Stimulated activated naive B cell treated with anti-CD40 and anti-IgM and Interleukin-4, amounts not matched to agents 10 μg/mL and 1 μg/mL and 100 μg/mL, for 72 hours (primary cell): Measurements from ENCODE around the gene ARL8A.
"Not testable (repeated sequence)": the region's sequence is repeated elsewhere in the genome, so short reads cannot be mapped to it uniquely, and the experiment has no call there.

Experiments used
- ATAC-seq, 2 donors: fragments of 150-1000 bp; cut with Tn5 transposase; replicated peaks; 2 replicates each; pipeline ENCODE4 v1.10.0; 2021; ENCODE audit warnings: moderate library complexity in 1 of 2
- DNase-seq: peaks from one replicate; pipeline ENCODE4 v3.0.0; 2021
- H3K27ac Mint-ChIP-seq: one replicate; pipeline ENCODE4 v1.8.0; 2022; ENCODE audit warnings: mild to moderate bottlenecking, mixed read lengths
- H3K27me3 Mint-ChIP-seq, 2 donors: one replicate each; pipeline ENCODE4 v1.8.0; 2022; ENCODE audit warnings: mixed read lengths in 2 of 2
- H3K36me3 Mint-ChIP-seq, 2 donors: one replicate each; pipeline ENCODE4 v1.8.0; 2022; ENCODE audit warnings: mixed read lengths in 2 of 2, mild to moderate bottlenecking in 1 of 2
- H3K4me1 Mint-ChIP-seq, 2 donors: one replicate each; pipeline ENCODE4 v1.8.0; 2022; ENCODE audit warnings: mixed read lengths in 2 of 2, mild to moderate bottlenecking in 1 of 2
- H3K4me3 Mint-ChIP-seq, 2 donors: one replicate each; pipeline ENCODE4 v1.8.0; 2022; ENCODE audit warnings: mild to moderate bottlenecking in 2 of 2, mixed read lengths in 2 of 2, moderate library complexity in 1 of 2
- H3K9me3 Mint-ChIP-seq, 2 donors: one replicate each; pipeline ENCODE4 v1.8.0; 2022; ENCODE audit warnings: mixed read lengths in 2 of 2, mild to moderate bottlenecking in 1 of 2

ARL8A gene

DNA sequence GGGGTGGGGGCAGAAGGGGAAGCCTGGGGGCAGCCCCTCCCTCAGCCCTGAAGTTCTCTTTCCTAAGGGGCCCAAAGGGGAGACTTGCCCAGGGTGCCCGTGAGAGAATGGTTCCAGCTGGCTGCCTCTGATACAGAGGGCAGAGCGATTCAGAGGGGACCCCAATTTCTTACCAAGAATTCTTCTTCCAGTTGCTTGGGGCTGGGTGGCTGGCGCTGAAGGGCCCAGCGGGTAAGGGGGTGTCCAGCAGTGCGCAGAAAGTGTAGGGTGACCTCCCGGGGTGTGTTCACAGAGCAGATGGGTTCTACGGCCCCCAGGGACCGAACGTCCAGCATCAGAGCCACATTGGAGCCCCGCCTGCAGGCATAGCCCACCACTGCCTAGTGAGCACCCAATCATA lies 13.4 kb upstream of the ARL8A start:
- DNase-seq (no peak), ATAC-seq (no peak)
- H3K9me3 Mint-ChIP-seq = no peaks in the 10 kb centered on the region
- no peak overlapping the region for H3K27ac Mint-ChIP-seq
- H3K4me3 Mint-ChIP-seq = no peak overlapping the region
- H3K4me1 Mint-ChIP-seq = peaks cover 43 to 65% of the 10 kb centered on the region in 2 donors
- no peaks in the 10 kb centered on the region for H3K27me3 Mint-ChIP-seq
- peaks cover 38 to 48% of the 10 kb centered on the region in 2 donors for H3K36me3 Mint-ChIP-seq

DNA sequence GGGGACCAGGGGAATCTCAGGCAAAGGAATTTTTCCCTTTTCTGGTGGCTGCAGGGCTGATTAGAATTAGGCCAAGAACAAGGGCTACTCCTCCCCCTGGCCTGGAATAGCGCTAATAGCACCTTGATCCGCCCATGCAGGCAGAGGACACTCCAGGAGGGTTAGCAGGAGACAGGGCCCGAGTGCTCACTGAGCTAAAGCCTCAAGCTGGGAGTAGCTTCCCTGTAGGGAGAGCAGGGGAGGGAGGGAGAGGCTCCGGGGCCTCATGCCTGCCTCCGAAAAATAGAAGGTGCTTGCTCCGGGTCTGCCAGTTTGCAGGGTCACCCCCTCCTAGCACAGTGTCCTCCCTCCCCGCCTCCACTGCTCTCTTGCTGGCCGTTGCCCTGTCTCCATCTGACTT lies 12.1 kb upstream of the ARL8A start:
- peaks cover 31 to 52% of the 10 kb centered on the region in 2 donors for H3K4me1 Mint-ChIP-seq
- H3K36me3 Mint-ChIP-seq = peaks cover 44 to 55% of the 10 kb centered on the region in 2 donors
- H3K9me3 Mint-ChIP-seq = no peaks in the 10 kb centered on the region
- H3K27ac Mint-ChIP-seq = no peak overlapping the region
- H3K4me3 Mint-ChIP-seq = no peak overlapping the region
- ATAC-seq = no peak
- no peaks in the 10 kb centered on the region for H3K27me3 Mint-ChIP-seq
- DNase-seq = no peak

DNA sequence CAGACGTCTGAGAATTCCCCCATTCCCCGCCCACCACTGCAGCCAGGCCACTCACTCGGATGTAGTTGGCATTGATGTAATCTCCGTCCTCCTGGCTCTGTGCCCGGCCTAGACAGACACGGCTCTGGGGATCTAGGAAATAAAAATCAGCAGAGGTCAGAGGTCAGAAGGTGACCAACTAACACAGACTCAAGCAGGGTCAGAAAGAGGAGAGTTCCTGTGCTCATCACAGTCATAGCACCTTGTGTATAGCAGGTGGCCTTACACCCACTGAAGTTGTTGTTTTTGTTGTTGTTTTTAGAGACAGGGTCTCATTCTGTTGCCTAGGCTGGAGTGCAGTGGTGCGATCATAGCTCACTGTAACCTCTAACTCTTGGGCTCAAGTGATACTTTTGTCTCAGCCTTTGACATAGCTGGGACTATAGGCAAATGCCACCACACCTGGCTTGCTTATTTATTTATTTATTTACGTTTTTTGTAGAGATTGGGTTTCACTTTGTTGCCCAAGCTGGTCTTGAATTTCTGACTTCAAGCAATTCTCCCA lies 11.0 kb upstream of the ARL8A start:
- no peak for DNase-seq
- Mint-ChIP-seq H3K27ac (no peak overlapping the region), H3K4me1 (peaks cover 25 to 42% of the 10 kb centered on the region in 2 donors), H3K4me3 (no peak overlapping the region), H3K27me3 (no peaks in the 10 kb centered on the region), H3K9me3 (no peaks in the 10 kb centered on the region), H3K36me3 (peaks cover 52 to 64% of the 10 kb centered on the region in 2 donors)
- no peak for ATAC-seq

DNA sequence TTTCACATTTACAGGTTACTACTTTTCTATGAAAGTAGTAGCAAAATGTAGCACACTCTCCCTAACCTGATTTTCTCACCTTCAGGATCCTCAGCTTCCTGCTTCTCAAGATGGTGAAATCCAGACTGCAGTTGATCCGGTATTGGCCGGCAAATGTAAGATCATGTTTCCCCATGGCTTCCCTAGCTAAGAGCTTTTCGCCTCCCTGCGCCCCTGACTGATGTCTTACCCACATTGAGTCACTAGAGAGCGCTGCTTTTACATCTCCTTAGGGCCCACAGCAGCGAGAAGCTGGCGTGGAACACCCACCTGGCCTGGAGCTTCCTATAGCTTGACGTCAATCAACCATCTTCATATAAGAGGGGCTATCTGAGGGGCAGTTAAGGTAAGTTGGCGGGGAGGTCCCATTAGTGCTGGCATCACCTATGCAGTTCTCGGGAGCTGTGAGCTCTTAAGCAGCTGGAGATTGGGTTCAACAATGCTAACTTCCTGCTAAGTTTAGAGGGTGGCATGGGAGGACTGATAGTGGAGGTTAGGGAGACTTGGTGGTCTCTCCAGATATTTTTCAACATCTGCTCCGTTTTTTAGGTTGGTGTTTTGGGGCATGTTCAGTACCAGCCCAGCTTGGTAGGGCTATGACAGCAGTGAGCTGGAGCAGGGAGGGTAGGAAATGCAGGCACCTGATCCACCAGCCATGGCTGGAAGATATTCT lies 10.4 kb upstream of the ARL8A start:
- ATAC-seq = peak; percentile 49 to 58
- H3K27ac Mint-ChIP-seq = no peak overlapping the region
- no peak for DNase-seq
- H3K4me1 Mint-ChIP-seq = peaks cover 22 to 35% of the 10 kb centered on the region in 2 donors
- no peaks in the 10 kb centered on the region for H3K27me3 Mint-ChIP-seq
- peaks cover 53 to 66% of the 10 kb centered on the region in 2 donors for H3K36me3 Mint-ChIP-seq
- H3K9me3 Mint-ChIP-seq = no peaks in the 10 kb centered on the region
- H3K4me3 Mint-ChIP-seq = no peak overlapping the region

DNA sequence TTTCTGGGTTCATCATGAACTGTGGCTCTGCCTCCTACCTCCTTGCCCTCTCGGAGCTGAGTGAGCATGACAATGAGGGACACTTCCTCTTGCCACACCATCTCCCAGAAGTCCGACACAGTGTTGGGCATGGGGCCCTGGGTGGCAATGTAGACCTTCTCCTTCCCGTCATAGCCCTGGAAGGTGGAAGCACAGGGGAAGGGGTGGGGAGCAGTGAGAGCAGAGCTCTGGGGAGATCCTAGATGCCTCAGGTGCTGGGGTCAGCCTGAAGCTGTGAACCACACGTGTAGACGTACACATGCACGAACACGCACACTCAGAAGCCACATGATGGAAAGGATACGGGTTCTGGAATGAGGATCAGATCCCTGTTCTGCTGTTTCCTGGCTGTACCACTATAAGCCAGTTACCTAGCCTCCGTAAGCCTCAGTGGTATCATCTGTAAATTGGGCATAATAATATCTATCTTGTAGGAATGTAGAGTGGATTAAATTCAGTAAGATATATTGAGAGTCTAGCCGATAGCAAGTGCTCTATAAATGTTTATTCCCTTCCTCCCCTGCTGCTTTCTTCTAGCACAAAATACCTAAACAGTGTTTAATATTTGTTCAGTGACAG lies 9.7 kb upstream of the ARL8A start:
- Mint-ChIP-seq H3K27ac (no peak overlapping the region), H3K36me3 (peaks cover 50 to 61% of the 10 kb centered on the region in 2 donors), H3K4me1 (peaks cover 17 to 29% of the 10 kb centered on the region in 2 donors), H3K4me3 (no peak overlapping the region), H3K9me3 (no peaks in the 10 kb centered on the region), H3K27me3 (no peaks in the 10 kb centered on the region)
- DNase-seq = no peak
- no peak for ATAC-seq

DNA sequence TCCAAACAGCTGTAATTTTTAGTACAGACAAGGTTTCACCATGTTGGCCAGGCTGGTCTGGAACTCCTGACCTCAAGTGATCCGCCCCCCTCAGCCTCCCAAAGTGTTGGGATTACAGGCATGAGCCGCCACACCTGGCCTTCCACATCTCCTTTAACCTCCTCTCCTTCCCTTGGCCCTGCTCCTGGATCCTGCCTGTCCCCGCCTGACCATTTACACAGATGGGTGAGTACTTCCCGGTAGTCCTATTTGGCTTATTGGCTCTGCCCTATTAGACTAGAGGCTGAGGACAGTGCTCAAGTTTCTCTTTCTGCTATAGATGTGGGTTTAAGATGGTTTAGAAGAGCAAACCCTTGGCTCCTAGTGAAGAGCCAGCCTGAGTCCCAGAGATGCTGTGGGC lies 8.7 kb upstream of the ARL8A start:
- H3K27ac Mint-ChIP-seq = no peak overlapping the region
- peaks cover 11 to 21% of the 10 kb centered on the region in 2 donors for H3K4me1 Mint-ChIP-seq
- DNase-seq (no peak), ATAC-seq (no peak)
- no peaks in the 10 kb centered on the region for H3K27me3 Mint-ChIP-seq
- H3K4me3 Mint-ChIP-seq = no peak overlapping the region
- peaks cover 51 to 60% of the 10 kb centered on the region in 2 donors for H3K36me3 Mint-ChIP-seq
- H3K9me3 Mint-ChIP-seq = no peaks in the 10 kb centered on the region

DNA sequence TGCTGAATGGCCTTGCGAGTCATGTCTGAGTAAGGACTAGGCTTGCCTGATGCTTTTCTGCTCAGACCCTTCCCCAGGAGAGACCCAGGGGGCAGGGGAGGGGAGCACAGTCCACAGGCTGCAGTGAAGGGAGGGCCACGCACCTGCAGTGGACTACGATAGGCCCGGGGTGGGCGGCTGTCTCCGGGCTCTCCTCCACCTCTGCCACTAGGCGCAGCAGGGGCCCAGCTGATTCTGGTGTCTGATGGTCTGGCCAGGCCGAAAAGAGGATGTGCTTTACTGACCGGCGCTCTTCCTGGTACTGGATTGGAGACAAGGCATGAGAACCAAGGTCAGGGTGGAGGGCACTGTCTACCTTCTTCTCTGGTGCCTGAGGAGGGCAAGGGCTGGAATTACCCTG lies 7.9 kb upstream of the ARL8A start:
- H3K36me3 Mint-ChIP-seq = peaks cover 50 to 60% of the 10 kb centered on the region in 2 donors
- no peaks in the 10 kb centered on the region for H3K9me3 Mint-ChIP-seq
- H3K4me1 Mint-ChIP-seq = peaks cover 14 to 18% of the 10 kb centered on the region in 2 donors
- DNase-seq (no peak), ATAC-seq (no peak)
- peak overlapping the region; percentile 31 for H3K27ac Mint-ChIP-seq
- no peak overlapping the region for H3K4me3 Mint-ChIP-seq
- no peaks in the 10 kb centered on the region for H3K27me3 Mint-ChIP-seq

DNA sequence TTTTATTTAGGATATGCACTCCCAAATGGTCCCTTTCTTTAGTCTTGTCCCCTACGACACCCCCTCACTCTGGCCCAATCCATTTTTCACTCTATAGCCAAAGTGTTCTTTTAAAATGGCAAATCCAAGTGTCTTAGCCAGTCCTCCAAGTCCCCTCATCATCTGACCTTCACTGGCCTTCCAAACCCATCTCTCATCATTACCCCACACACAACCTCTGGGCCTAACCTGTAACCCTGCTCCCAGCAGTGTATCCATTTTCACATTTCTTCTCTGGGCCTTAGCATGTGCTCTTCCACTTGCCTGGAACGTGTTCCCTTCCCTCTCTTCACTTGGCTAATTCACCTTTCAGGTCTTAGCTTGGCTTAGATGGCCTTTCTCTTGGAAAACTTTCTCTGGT lies 6.5 kb upstream of the ARL8A start:
- Mint-ChIP-seq H3K36me3 (peaks cover 45 to 56% of the 10 kb centered on the region in 2 donors), H3K27me3 (no peaks in the 10 kb centered on the region), H3K9me3 (no peaks in the 10 kb centered on the region), H3K4me3 (no peak overlapping the region), H3K27ac (no peak overlapping the region), H3K4me1 (peaks cover 15 to 27% of the 10 kb centered on the region in 2 donors)
- DNase-seq (no peak), ATAC-seq (no peak)

DNA sequence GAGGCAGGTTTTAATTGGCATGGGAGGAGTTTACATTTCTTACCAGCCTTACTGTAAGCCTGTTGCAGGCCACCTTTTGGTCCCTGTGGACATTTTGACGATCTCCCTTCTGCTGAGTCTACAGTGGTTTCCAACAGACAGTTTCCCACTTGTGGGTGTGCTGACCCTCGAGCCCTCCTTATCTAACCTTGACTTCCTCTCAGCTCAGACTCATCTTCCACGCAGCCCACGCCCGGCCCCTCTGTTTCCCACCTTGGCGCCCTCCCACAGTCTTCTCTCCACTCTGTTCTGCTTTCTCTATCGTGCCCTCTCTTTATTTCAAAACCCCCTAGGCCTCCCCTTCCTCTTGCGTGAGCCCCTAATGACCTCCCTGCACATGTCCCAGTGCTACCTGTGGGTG lies 6.1 kb upstream of the ARL8A start:
- peaks cover 45 to 53% of the 10 kb centered on the region in 2 donors for H3K36me3 Mint-ChIP-seq

DNA sequence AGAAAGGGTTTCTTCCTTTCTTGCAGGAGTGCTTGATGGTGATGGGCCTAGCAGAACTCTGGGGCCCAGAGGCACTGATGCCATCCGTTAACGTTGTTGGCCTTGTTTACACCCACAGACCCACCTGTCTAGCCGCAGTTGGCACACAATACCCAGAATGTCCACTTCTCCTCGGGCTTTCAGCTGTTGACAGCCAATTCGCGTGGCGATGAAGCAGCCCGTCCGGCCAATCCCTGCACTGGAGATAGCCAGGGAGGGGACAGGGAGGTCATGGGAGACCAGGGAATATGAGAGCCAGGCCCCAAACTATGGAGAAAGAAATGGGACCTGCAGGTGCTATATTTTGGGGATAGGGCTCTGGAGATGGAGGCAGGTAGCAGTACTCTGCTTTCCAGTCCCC lies 5.7 kb upstream of the ARL8A start:
- Mint-ChIP-seq H3K27ac (no peak overlapping the region), H3K27me3 (no peaks in the 10 kb centered on the region), H3K36me3 (peaks cover 44 to 49% of the 10 kb centered on the region in 2 donors), H3K9me3 (no peaks in the 10 kb centered on the region), H3K4me1 (peaks cover 17 to 35% of the 10 kb centered on the region in 2 donors), H3K4me3 (no peak overlapping the region)
- DNase-seq (no peak), ATAC-seq (no peak)

More for the DNA sequence above, 6.1 kb upstream of the ARL8A start:
- Mint-ChIP-seq H3K4me1 (peaks cover 15 to 32% of the 10 kb centered on the region in 2 donors), H3K4me3 (no peak overlapping the region), H3K27ac (no peak overlapping the region), H3K27me3 (no peaks in the 10 kb centered on the region), H3K9me3 (no peaks in the 10 kb centered on the region)
- no peak for DNase-seq
- ATAC-seq = no peak

DNA sequence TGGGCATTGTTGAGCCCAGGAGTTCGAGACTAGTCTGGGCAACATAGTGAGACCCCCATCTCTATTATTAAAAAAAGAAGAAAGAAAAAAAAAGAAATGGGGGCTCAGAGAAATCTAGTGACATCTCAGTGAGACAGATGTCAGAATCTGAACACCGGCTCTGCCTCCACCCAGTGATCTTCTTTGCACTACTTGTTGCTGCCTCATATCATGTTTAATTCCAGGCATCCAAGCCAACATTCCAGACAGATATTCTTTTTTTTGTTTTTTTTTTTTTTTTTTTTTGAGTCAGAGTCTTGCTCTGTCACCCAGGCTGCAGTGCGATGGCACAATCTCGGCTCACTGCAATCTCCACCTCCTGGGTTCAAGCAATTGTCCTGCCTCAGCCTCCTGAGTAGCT lies 5.0 kb upstream of the ARL8A start:
- no peaks in the 10 kb centered on the region for H3K9me3 Mint-ChIP-seq
- no peak overlapping the region for H3K27ac Mint-ChIP-seq
- H3K4me3 Mint-ChIP-seq = no peak overlapping the region
- no peaks in the 10 kb centered on the region for H3K27me3 Mint-ChIP-seq
- DNase-seq (no peak), ATAC-seq (no peak)
- H3K36me3 Mint-ChIP-seq = peaks cover 38 to 43% of the 10 kb centered on the region in 2 donors
- H3K4me1 Mint-ChIP-seq = peaks cover 13 to 33% of the 10 kb centered on the region in 2 donors

DNA sequence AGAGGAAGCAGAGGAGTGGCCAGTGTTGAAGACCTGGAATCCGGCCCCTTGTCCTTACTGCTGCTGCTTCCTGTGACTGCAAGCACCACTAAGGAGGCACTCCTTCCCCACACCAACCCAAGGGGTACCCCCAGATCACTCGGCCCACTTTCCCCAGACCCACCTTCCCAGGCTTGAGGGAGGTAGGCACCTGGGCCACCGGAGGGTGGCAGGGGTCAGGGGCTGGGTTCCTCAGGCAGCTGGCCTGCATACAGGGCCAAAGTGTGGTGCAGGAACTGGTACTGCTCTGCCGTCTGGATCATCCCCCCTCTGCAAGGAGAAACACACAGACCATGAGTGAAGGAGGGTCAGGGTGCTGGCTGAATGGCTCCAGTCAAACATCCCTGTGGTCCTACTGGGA lies 3.9 kb upstream of the ARL8A start:
- ATAC-seq (no peak), DNase-seq (no peak)
- H3K9me3 Mint-ChIP-seq = no peaks in the 10 kb centered on the region
- H3K27me3 Mint-ChIP-seq = no peaks in the 10 kb centered on the region
- H3K36me3 Mint-ChIP-seq = peaks cover 33 to 37% of the 10 kb centered on the region in 2 donors
- H3K4me3 Mint-ChIP-seq = no peak overlapping the region
- peaks cover 14 to 37% of the 10 kb centered on the region in 2 donors for H3K4me1 Mint-ChIP-seq
- H3K27ac Mint-ChIP-seq = no peak overlapping the region

DNA sequence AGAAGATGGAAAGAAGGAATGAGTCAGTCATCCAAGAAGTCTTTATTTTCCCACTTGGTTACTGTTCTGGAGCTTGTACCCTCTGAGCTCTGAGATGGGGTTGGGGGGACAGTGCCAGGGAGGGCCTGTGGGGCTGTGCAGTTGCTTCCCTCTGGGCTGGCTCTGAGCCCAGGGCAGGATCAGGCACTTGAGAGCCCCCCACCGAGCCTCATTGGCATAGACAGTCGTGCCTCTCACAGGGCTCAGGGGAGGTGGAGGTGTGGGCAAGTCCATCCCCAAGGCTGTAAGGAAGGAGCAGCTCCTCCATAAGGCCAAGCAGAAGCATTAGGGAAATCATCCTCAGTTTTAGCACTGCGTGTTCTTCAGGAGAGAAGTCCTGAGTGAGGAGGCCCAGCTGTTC lies 2.5 kb upstream of the ARL8A start:
- no peaks in the 10 kb centered on the region for H3K27me3 Mint-ChIP-seq
- DNase-seq = no peak
- H3K9me3 Mint-ChIP-seq = no peaks in the 10 kb centered on the region
- no peak for ATAC-seq
- no peak overlapping the region for H3K4me3 Mint-ChIP-seq
- no peak overlapping the region for H3K27ac Mint-ChIP-seq
- peaks cover 24 to 28% of the 10 kb centered on the region in 2 donors for H3K36me3 Mint-ChIP-seq
- peaks cover 20 to 50% of the 10 kb centered on the region in 2 donors for H3K4me1 Mint-ChIP-seq

DNA sequence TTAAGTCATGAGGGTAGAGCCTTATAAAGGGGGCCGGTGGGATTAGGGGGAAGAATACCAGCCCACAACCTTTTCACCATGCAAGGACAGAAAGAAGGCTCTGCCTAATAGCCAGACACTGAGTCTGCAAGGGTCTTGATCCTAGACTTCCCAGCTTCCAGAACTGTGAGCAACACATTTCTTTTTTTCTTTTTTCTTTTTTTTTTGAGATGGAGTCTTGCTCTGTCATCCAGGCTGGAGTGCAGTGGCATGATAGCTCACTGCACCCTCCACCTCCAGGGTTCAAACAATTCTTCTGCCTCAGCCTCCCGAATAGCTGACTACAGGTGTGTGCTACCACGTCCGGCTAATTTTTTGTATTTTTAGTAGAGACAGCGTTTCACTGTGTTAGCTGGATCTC lies 1.7 kb upstream of the ARL8A start:
- Mint-ChIP-seq H3K27ac (peak overlapping the region; percentile 68), H3K9me3 (no peaks in the 10 kb centered on the region), H3K4me1 (peaks cover 23 to 51% of the 10 kb centered on the region in 2 donors)

DNA sequence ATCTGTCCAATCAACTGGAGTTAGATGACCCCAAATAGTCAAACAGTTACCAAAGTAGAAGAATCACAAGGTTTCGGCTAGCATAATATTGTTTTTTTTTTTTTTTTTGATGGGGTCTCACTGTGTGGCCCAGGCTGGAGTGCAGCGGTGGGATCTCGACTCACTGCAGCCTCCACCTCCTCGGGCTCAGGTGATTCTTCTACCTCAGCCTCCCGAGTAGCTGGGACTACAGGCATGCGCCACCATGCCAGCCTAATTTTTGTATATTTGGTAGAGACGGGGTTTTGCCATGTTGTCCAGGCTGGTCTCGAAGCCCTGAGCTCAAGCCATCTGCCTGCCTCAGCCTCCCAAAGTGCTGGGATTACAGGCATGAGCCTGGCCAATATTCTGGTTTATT lies 1.2 kb upstream of the ARL8A start:
- not testable (repeated sequence) for DNase-seq, H3K27me3 Mint-ChIP-seq, H3K9me3 Mint-ChIP-seq, ATAC-seq
- Mint-ChIP-seq H3K27ac (peak overlapping the region; percentile 87), H3K4me3 (peak overlapping the region in 1 of 2 donors; percentile 91), H3K36me3 (peaks cover 17 to 20% of the 10 kb centered on the region in 2 donors), H3K4me1 (peaks cover 21 to 56% of the 10 kb centered on the region in 2 donors)

More for the DNA sequence above, 1.7 kb upstream of the ARL8A start:
- H3K36me3 Mint-ChIP-seq = peaks cover 23 to 25% of the 10 kb centered on the region in 2 donors
- DNase-seq = no peak
- no peak for ATAC-seq
- H3K4me3 Mint-ChIP-seq = no peak overlapping the region
- H3K27me3 Mint-ChIP-seq = no peaks in the 10 kb centered on the region
